ENCODE measurements around the gene DCC.
"Not testable (repeated sequence)": the region's sequence is repeated elsewhere in the genome, so short reads cannot be mapped to it uniquely, and the experiment has no call there.

The DCC gene

GRCh38 chr18:53511725-53512124 lies 1171.7 kb downstream of the DCC start:
- H3K14ac ChIP-seq (ENCODE audit: low read length in 2 of 2); H4K8ac ChIP-seq (ENCODE audit: low read length); H3K4ac ChIP-seq (ENCODE audit: low read depth in 1 of 2, low read length in 2 of 2); H3K18ac ChIP-seq (ENCODE audit: low read depth in 1 of 2, low read length in 2 of 2); H3K9ac ChIP-seq (ENCODE audit: low read length); H3K79me1 ChIP-seq (replicated peaks; ENCODE audit: low read length, poor library complexity, severe bottlenecking); H2BK12ac ChIP-seq (ENCODE audit: low read length in 2 of 2); DNase-seq; H2AK5ac ChIP-seq (ENCODE audit: low read length, severe bottlenecking); H2BK15ac ChIP-seq (ENCODE audit: low read depth, poor library complexity, severe bottlenecking); H3K27me3 ChIP-seq (ENCODE audit: control insufficient read depth in 1 of 2, insufficient read depth in 1 of 2, low read length in 2 of 2); H3K4me1 ChIP-seq (ENCODE audit: control insufficient read depth, insufficient read depth, low read depth, low read length); H2AFZ ChIP-seq (ENCODE audit: low read depth, low read length); H2BK5ac ChIP-seq (ENCODE audit: low read depth, low read length, poor library complexity, severe bottlenecking); H3K36me3 ChIP-seq (ENCODE audit: control insufficient read depth in 1 of 2, insufficient read depth in 2 of 2, low read depth in 1 of 2, low read length in 2 of 2); H3K27ac ChIP-seq (ENCODE audit: low read length, poor library complexity, severe bottlenecking); H3K4me3 ChIP-seq (ENCODE audit: insufficient read depth in 1 of 2, low read depth in 1 of 2, low read length in 2 of 2); H4K91ac ChIP-seq (ENCODE audit: low read length); H3K23ac ChIP-seq (ENCODE audit: low read length in 2 of 2); H3K4me2 ChIP-seq (ENCODE audit: low read length, poor library complexity, severe bottlenecking); H3K9me3 ChIP-seq (ENCODE audit: control insufficient read depth, low read length); H2BK120ac ChIP-seq (ENCODE audit: low read depth, low read length): not testable (repeated sequence)
- 69% methylated on average over 13 of the region's 15 CpGs for WGBS

GRCh38 chr18:53521068-53521467 lies 1181.1 kb downstream of the DCC start:
- no peak overlapping the region for H3K18ac ChIP-seq (ENCODE audit: low read depth in 1 of 2, low read length in 2 of 2)
- H3K4me2 ChIP-seq (ENCODE audit: low read length, poor library complexity, severe bottlenecking) = no peak overlapping the region
- no peaks in the 10 kb centered on the region for H3K36me3 ChIP-seq (ENCODE audit: control insufficient read depth in 1 of 2, insufficient read depth in 2 of 2, low read depth in 1 of 2, low read length in 2 of 2)
- H3K27me3 ChIP-seq (ENCODE audit: control insufficient read depth in 1 of 2, insufficient read depth in 1 of 2, low read length in 2 of 2) = no peaks in the 10 kb centered on the region
- H3K9ac ChIP-seq (ENCODE audit: low read length) = no peak overlapping the region
- H3K79me1 ChIP-seq (replicated peaks; ENCODE audit: low read length, poor library complexity, severe bottlenecking) = no peaks in the 10 kb centered on the region
- no peak overlapping the region for H2BK12ac ChIP-seq (ENCODE audit: low read length in 2 of 2)
- H3K23ac ChIP-seq (ENCODE audit: low read length in 2 of 2) = no peak overlapping the region
- no peak overlapping the region for H3K27ac ChIP-seq (ENCODE audit: low read length, poor library complexity, severe bottlenecking)
- no peak overlapping the region for H2BK15ac ChIP-seq (ENCODE audit: low read depth, poor library complexity, severe bottlenecking)
- 93% methylated on average over 5 of the region's 7 CpGs for WGBS
- no peak overlapping the region for H4K8ac ChIP-seq (ENCODE audit: low read length)
- H3K9me3 ChIP-seq (ENCODE audit: control insufficient read depth, low read length) = no peaks in the 10 kb centered on the region
- no peak overlapping the region for H4K91ac ChIP-seq (ENCODE audit: low read length)
- DNase-seq = no peak
- no peak overlapping the region for H3K14ac ChIP-seq (ENCODE audit: low read length in 2 of 2)
- H2BK120ac ChIP-seq (ENCODE audit: low read depth, low read length) = no peak overlapping the region
- no peak overlapping the region for H2BK5ac ChIP-seq (ENCODE audit: low read depth, low read length, poor library complexity, severe bottlenecking)
- no peak overlapping the region for H3K4ac ChIP-seq (ENCODE audit: low read depth in 1 of 2, low read length in 2 of 2)
- H3K4me1 ChIP-seq (ENCODE audit: control insufficient read depth, insufficient read depth, low read depth, low read length) = no peaks in the 10 kb centered on the region
- H2AK5ac ChIP-seq (ENCODE audit: low read length, severe bottlenecking) = no peak overlapping the region
- no peak overlapping the region for H2AFZ ChIP-seq (ENCODE audit: low read depth, low read length)
- no peak overlapping the region for H3K4me3 ChIP-seq (ENCODE audit: insufficient read depth in 1 of 2, low read depth in 1 of 2, low read length in 2 of 2)

- Histone ChIP-seq H3K4me1 (ENCODE audit: control insufficient read depth, insufficient read depth, low read depth, low read length) (no peaks in the 10 kb centered on the region), H3K18ac (ENCODE audit: low read depth in 1 of 2, low read length in 2 of 2) (no peak overlapping the region), H2AK5ac (ENCODE audit: low read length, severe bottlenecking) (no peak overlapping the region), H3K36me3 (ENCODE audit: control insufficient read depth in 1 of 2, insufficient read depth in 2 of 2, low read depth in 1 of 2, low read length in 2 of 2) (no peaks in the 10 kb centered on the region), H3K9me3 (ENCODE audit: control insufficient read depth, low read length) (no peaks in the 10 kb centered on the region), H3K27ac (ENCODE audit: low read length, poor library complexity, severe bottlenecking) (no peak overlapping the region), H3K27me3 (ENCODE audit: control insufficient read depth in 1 of 2, insufficient read depth in 1 of 2, low read length in 2 of 2) (no peaks in the 10 kb centered on the region), H2BK15ac (ENCODE audit: low read depth, poor library complexity, severe bottlenecking) (no peak overlapping the region), H2BK120ac (ENCODE audit: low read depth, low read length) (no peak overlapping the region), H2BK5ac (ENCODE audit: low read depth, low read length, poor library complexity, severe bottlenecking) (no peak overlapping the region), H3K23ac (ENCODE audit: low read length in 2 of 2) (no peak overlapping the region), H4K8ac (ENCODE audit: low read length) (no peak overlapping the region), H2AFZ (ENCODE audit: low read depth, low read length) (no peak overlapping the region), H3K14ac (ENCODE audit: low read length in 2 of 2) (no peak overlapping the region), H3K4me2 (ENCODE audit: low read length, poor library complexity, severe bottlenecking) (no peak overlapping the region), H3K4ac (ENCODE audit: low read depth in 1 of 2, low read length in 2 of 2) (no peak overlapping the region), H4K91ac (ENCODE audit: low read length) (no peak overlapping the region), H3K4me3 (ENCODE audit: insufficient read depth in 1 of 2, low read depth in 1 of 2, low read length in 2 of 2) (no peak overlapping the region), H2BK12ac (ENCODE audit: low read length in 2 of 2) (no peak overlapping the region), H3K79me1 (replicated peaks; ENCODE audit: low read length, poor library complexity, severe bottlenecking) (no peaks in the 10 kb centered on the region), H3K9ac (ENCODE audit: low read length) (no peak overlapping the region)
- DNase-seq = no peak
- 38% methylated on average over 3 of the region's 4 CpGs for WGBS
Measured at GRCh38 chr18:53526101-53526870, 1186.3 kb downstream of the DCC start.

- Histone ChIP-seq H3K14ac (ENCODE audit: low read length in 2 of 2) (no peak overlapping the region), H3K4ac (ENCODE audit: low read depth in 1 of 2, low read length in 2 of 2) (no peak overlapping the region), H3K27me3 (ENCODE audit: control insufficient read depth in 1 of 2, insufficient read depth in 1 of 2, low read length in 2 of 2) (no peaks in the 10 kb centered on the region), H3K9me3 (ENCODE audit: control insufficient read depth, low read length) (no peaks in the 10 kb centered on the region), H3K79me1 (replicated peaks; ENCODE audit: low read length, poor library complexity, severe bottlenecking) (no peaks in the 10 kb centered on the region), H3K4me3 (ENCODE audit: insufficient read depth in 1 of 2, low read depth in 1 of 2, low read length in 2 of 2) (no peak overlapping the region), H3K9ac (ENCODE audit: low read length) (no peak overlapping the region), H4K8ac (ENCODE audit: low read length) (no peak overlapping the region), H2AK5ac (ENCODE audit: low read length, severe bottlenecking) (no peak overlapping the region), H3K4me1 (ENCODE audit: control insufficient read depth, insufficient read depth, low read depth, low read length) (no peaks in the 10 kb centered on the region), H2BK5ac (ENCODE audit: low read depth, low read length, poor library complexity, severe bottlenecking) (no peak overlapping the region), H4K91ac (ENCODE audit: low read length) (no peak overlapping the region), H3K36me3 (ENCODE audit: control insufficient read depth in 1 of 2, insufficient read depth in 2 of 2, low read depth in 1 of 2, low read length in 2 of 2) (no peaks in the 10 kb centered on the region), H2BK12ac (ENCODE audit: low read length in 2 of 2) (no peak overlapping the region), H2BK120ac (ENCODE audit: low read depth, low read length) (no peak overlapping the region), H3K23ac (ENCODE audit: low read length in 2 of 2) (no peak overlapping the region), H3K4me2 (ENCODE audit: low read length, poor library complexity, severe bottlenecking) (no peak overlapping the region), H2AFZ (ENCODE audit: low read depth, low read length) (no peak overlapping the region), H3K27ac (ENCODE audit: low read length, poor library complexity, severe bottlenecking) (no peak overlapping the region), H3K18ac (ENCODE audit: low read depth in 1 of 2, low read length in 2 of 2) (no peak overlapping the region), H2BK15ac (ENCODE audit: low read depth, poor library complexity, severe bottlenecking) (no peak overlapping the region)
- no peak for DNase-seq
- WGBS = 100% methylated on average over 1 of the region's 2 CpGs
Measured at GRCh38 chr18:53527365-53527764, 1187.4 kb downstream of the DCC start.

All from mesenchymal stem cell (in vitro differentiated cells and primary cell).